ENCODE measurements around the gene HLA-DOB. TPM values are rescaled to one million over a fixed set of nuclear protein-coding genes. Genes with fewer than 3 reads are reported as not detected.
"Not testable (repeated sequence)": the region's sequence is repeated elsewhere in the genome, so short reads cannot be mapped to it uniquely, and the experiment has no call there.

Gene HLA-DOB
- total and polyA plus RNA-seq, 4 donors = 0.26 to 2.8 (median 0.62) TPM; not detected in 1

- intact Hi-C loops (cut with DNase I) = no loop called here
- H3K27me3 ChIP-seq (ENCODE audit: control insufficient read depth in 1 of 2, insufficient read depth in 2 of 2, low read length in 1 of 2) = no peaks in the 10 kb centered on the region
These were observed 2.7 kb downstream of the HLA-DOB start for GRCh38 chr6:32814145-32814544.

GRCh38 chr6:32809171-32809570 is 7.6 kb downstream of the HLA-DOB start:
- Histone ChIP-seq H3K4me1 (ENCODE audit: control insufficient read depth in 1 of 2, insufficient read depth in 2 of 2, low read length in 2 of 2) (no peaks in the 10 kb centered on the region), H3K27me3 (ENCODE audit: control insufficient read depth in 1 of 2, insufficient read depth in 2 of 2, low read length in 1 of 2) (peaks cover 0 to 3% of the 10 kb centered on the region in 2 donors), H3K9me3 (ENCODE audit: control insufficient read depth, low read length) (no peaks in the 10 kb centered on the region), H3K27ac (ENCODE audit: low read depth in 1 of 2, low read length in 2 of 2) (no peak overlapping the region), H3K4me3 (ENCODE audit: low read length in 2 of 2) (no peak overlapping the region), H3K36me3 (ENCODE audit: control insufficient read depth in 1 of 2, insufficient read depth in 2 of 2, low read length in 1 of 2) (no peaks in the 10 kb centered on the region)
- DNase-seq (no peak), ATAC-seq (ENCODE audit: low FRiP score) (no peak)
- intact Hi-C loops (cut with DNase I) = no loop called here
- WGBS, 2 donors = 3 to 39% methylated on average over 1 of the region's 1 CpG

More at GRCh38 chr6:32814145-32814544, 2.7 kb downstream of the HLA-DOB start:
- no peak for DNase-seq
- Histone ChIP-seq H3K9me3 (ENCODE audit: control insufficient read depth, low read length) (no peaks in the 10 kb centered on the region), H3K27ac (ENCODE audit: low read depth in 1 of 2, low read length in 2 of 2) (no peak overlapping the region), H3K4me3 (ENCODE audit: low read length in 2 of 2) (no peak overlapping the region), H3K36me3 (ENCODE audit: control insufficient read depth in 1 of 2, insufficient read depth in 2 of 2, low read length in 1 of 2) (no peaks in the 10 kb centered on the region), H3K4me1 (ENCODE audit: control insufficient read depth in 1 of 2, insufficient read depth in 2 of 2, low read length in 2 of 2) (no peaks in the 10 kb centered on the region)
- ATAC-seq (ENCODE audit: low FRiP score) = no peak
- 90 to 92% methylated on average over 2 of the region's 2 CpGs for WGBS, 2 donors

GRCh38 chr6:32807020-32807580 is 9.7 kb downstream of the HLA-DOB start:
- WGBS, 2 donors = 71 to 75% methylated on average over 5 of the region's 5 CpGs
- Histone ChIP-seq H3K4me1 (ENCODE audit: control insufficient read depth in 1 of 2, insufficient read depth in 2 of 2, low read length in 2 of 2) (no peaks in the 10 kb centered on the region), H3K9me3 (ENCODE audit: control insufficient read depth, low read length) (no peaks in the 10 kb centered on the region), H3K36me3 (ENCODE audit: control insufficient read depth in 1 of 2, insufficient read depth in 2 of 2, low read length in 1 of 2) (no peaks in the 10 kb centered on the region), H3K27ac (ENCODE audit: low read depth in 1 of 2, low read length in 2 of 2) (no peak overlapping the region), H3K27me3 (ENCODE audit: control insufficient read depth in 1 of 2, insufficient read depth in 2 of 2, low read length in 1 of 2) (peaks cover 0 to 3% of the 10 kb centered on the region in 2 donors), H3K4me3 (ENCODE audit: low read length in 2 of 2) (no peak overlapping the region)
- ATAC-seq (ENCODE audit: low FRiP score) (no peak), DNase-seq (no peak)
- intact Hi-C loops (cut with DNase I) = no loop called here

GRCh38 chr6:32805404-32805803 is 11.4 kb downstream of the HLA-DOB start:
- DNase-seq; H3K4me1 ChIP-seq (ENCODE audit: control insufficient read depth in 1 of 2, insufficient read depth in 2 of 2, low read length in 2 of 2); H3K27me3 ChIP-seq (ENCODE audit: control insufficient read depth in 1 of 2, insufficient read depth in 2 of 2, low read length in 1 of 2); intact Hi-C loops (cut with DNase I); H3K36me3 ChIP-seq (ENCODE audit: control insufficient read depth in 1 of 2, insufficient read depth in 2 of 2, low read length in 1 of 2); H3K4me3 ChIP-seq (ENCODE audit: low read length in 2 of 2); ATAC-seq (ENCODE audit: low FRiP score); H3K9me3 ChIP-seq (ENCODE audit: control insufficient read depth, low read length); H3K27ac ChIP-seq (ENCODE audit: low read depth in 1 of 2, low read length in 2 of 2): not testable (repeated sequence)

GRCh38 chr6:32803416-32803815 is 13.4 kb downstream of the HLA-DOB start:
- 35 to 82% methylated on average over 2 of the region's 2 CpGs for WGBS, 2 donors
- H3K27me3 ChIP-seq (ENCODE audit: control insufficient read depth in 1 of 2, insufficient read depth in 2 of 2, low read length in 1 of 2) = no peaks in the 10 kb centered on the region
- no peak overlapping the region for H3K27ac ChIP-seq (ENCODE audit: low read depth in 1 of 2, low read length in 2 of 2)
- intact Hi-C loops (cut with DNase I) = no loop called here
- no peak for ATAC-seq (ENCODE audit: low FRiP score)
- no peaks in the 10 kb centered on the region for H3K4me1 ChIP-seq (ENCODE audit: control insufficient read depth in 1 of 2, insufficient read depth in 2 of 2, low read length in 2 of 2)
- H3K36me3 ChIP-seq (ENCODE audit: control insufficient read depth in 1 of 2, insufficient read depth in 2 of 2, low read length in 1 of 2) = no peaks in the 10 kb centered on the region
- no peak overlapping the region for H3K4me3 ChIP-seq (ENCODE audit: low read length in 2 of 2)
- no peak for DNase-seq
- peaks cover 2% of the 10 kb centered on the region for H3K9me3 ChIP-seq (ENCODE audit: control insufficient read depth, low read length)

- intact Hi-C loops (cut with DNase I) = loop anchor here (5.0 kb wide), 1 partner anchor 382 kb away; no protein-coding TSS in a partner anchor
- H3K9me3 ChIP-seq (ENCODE audit: control insufficient read depth, low read length) = peaks cover 2% of the 10 kb centered on the region
- ATAC-seq (ENCODE audit: low FRiP score) = no peak
- WGBS, 2 donors = 80 to 93% methylated on average over 3 of the region's 3 CpGs
- no peak overlapping the region for H3K4me3 ChIP-seq (ENCODE audit: low read length in 2 of 2)
- no peaks in the 10 kb centered on the region for H3K4me1 ChIP-seq (ENCODE audit: control insufficient read depth in 1 of 2, insufficient read depth in 2 of 2, low read length in 2 of 2)
- DNase-seq = no peak
- H3K27ac ChIP-seq (ENCODE audit: low read depth in 1 of 2, low read length in 2 of 2) = no peak overlapping the region
- no peaks in the 10 kb centered on the region for H3K27me3 ChIP-seq (ENCODE audit: control insufficient read depth in 1 of 2, insufficient read depth in 2 of 2, low read length in 1 of 2)
- H3K36me3 ChIP-seq (ENCODE audit: control insufficient read depth in 1 of 2, insufficient read depth in 2 of 2, low read length in 1 of 2) = no peaks in the 10 kb centered on the region
These were observed 17.1 kb downstream of the HLA-DOB start for GRCh38 chr6:32799740-32800139.

- intact Hi-C loops (cut with DNase I) = loop anchor here (5.0 kb wide), 1 partner anchor 382 kb away; no protein-coding TSS in a partner anchor
- Histone ChIP-seq H3K9me3 (ENCODE audit: control insufficient read depth, low read length) (peaks cover 2% of the 10 kb centered on the region), H3K4me1 (ENCODE audit: control insufficient read depth in 1 of 2, insufficient read depth in 2 of 2, low read length in 2 of 2) (no peaks in the 10 kb centered on the region), H3K27me3 (ENCODE audit: control insufficient read depth in 1 of 2, insufficient read depth in 2 of 2, low read length in 1 of 2) (no peaks in the 10 kb centered on the region), H3K4me3 (ENCODE audit: low read length in 2 of 2) (no peak overlapping the region), H3K27ac (ENCODE audit: low read depth in 1 of 2, low read length in 2 of 2) (no peak overlapping the region), H3K36me3 (ENCODE audit: control insufficient read depth in 1 of 2, insufficient read depth in 2 of 2, low read length in 1 of 2) (no peaks in the 10 kb centered on the region)
- ATAC-seq (ENCODE audit: low FRiP score) = no peak
- DNase-seq = no peak
- WGBS, 2 donors = 92 to 98% methylated on average over 3 of the region's 3 CpGs
These were observed 17.6 kb downstream of the HLA-DOB start for GRCh38 chr6:32799168-32799567.

- intact Hi-C loops (cut with DNase I) = loop anchor here (5.0 kb wide), 1 partner anchor 380 kb away; no protein-coding TSS in a partner anchor
- peak; percentile 81 to 92 for DNase-seq
- no peaks in the 10 kb centered on the region for H3K4me1 ChIP-seq (ENCODE audit: control insufficient read depth in 1 of 2, insufficient read depth in 2 of 2, low read length in 2 of 2)
- peaks cover 2% of the 10 kb centered on the region for H3K9me3 ChIP-seq (ENCODE audit: control insufficient read depth, low read length)
- no peaks in the 10 kb centered on the region for H3K36me3 ChIP-seq (ENCODE audit: control insufficient read depth in 1 of 2, insufficient read depth in 2 of 2, low read length in 1 of 2)
- 8% methylated on average over 30 of the region's 30 CpGs for WGBS, 2 donors
- H3K27ac ChIP-seq (ENCODE audit: low read depth in 1 of 2, low read length in 2 of 2) = no peak overlapping the region
- peak; percentile 91 for ATAC-seq (ENCODE audit: low FRiP score)
- H3K27me3 ChIP-seq (ENCODE audit: control insufficient read depth in 1 of 2, insufficient read depth in 2 of 2, low read length in 1 of 2) = no peaks in the 10 kb centered on the region
- no peak overlapping the region for H3K4me3 ChIP-seq (ENCODE audit: low read length in 2 of 2)
These were observed 19.7 kb downstream of the HLA-DOB start for GRCh38 chr6:32796848-32797776.

Data from aorta (tissue), 5 donors.